GM21447 (cell line): Measurements from ENCODE around the gene STAT2.
"Not testable (repeated sequence)": the region's sequence is repeated elsewhere in the genome, so short reads cannot be mapped to it uniquely, and the experiment has no call there.

Experiments used
- ATAC-seq: cut with Tn5 transposase; IDR thresholded peaks from one replicate; pipeline ENCODE4 v1.9.1; 2021; ENCODE audit not compliant: unreplicated experiment

The STAT2 gene

DNA sequence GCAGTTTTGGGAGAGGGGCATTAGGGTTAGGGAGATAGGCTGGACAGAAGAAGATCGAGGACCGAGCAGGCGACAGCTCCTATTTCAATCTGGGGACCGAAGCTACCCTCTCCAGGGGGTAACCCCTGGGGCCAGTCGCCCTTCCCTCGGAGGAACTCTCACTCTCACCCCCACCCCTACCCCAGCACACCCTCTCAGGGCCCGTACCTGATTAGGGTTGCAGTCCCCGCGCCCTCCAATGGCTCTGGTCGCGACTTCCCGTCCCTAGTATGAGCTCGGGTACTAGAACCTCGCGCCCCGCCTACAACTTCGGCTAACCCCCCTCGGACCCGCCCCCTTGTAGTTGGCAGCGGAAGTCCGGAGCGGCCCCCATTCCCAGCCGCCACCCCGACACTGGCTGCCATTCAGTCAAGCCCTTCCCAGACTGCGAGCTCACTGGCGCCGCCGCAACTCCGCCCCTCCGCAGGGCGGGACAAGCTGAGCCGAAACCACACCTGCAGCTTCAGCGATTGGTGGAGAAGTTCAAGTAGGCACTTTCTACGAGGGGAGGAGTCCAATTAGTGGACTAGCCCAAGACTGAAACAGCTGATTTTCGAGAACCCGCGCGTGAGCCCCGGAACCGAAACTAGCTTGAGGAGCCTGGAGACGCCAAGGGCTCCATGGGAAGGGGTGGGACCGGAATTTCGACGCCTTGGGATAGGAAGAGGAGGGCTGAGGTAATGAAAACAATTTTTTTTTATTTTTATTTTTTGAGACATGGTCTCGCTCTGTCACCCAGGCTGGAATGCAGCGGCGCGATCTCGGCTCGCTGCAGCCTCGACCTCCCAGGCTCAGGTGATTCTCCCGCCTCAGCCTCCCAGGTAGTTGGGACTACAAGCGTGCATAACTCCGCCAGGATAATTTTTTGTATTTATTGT is at the start of gene STAT2:
Gene STAT2, minus strand, starts transcription at position 257 of the 917 bp plus-strand sequence. CDS start 3,536 bp downstream, outside the sequence.
- ATAC-seq = peak; percentile 87

DNA sequence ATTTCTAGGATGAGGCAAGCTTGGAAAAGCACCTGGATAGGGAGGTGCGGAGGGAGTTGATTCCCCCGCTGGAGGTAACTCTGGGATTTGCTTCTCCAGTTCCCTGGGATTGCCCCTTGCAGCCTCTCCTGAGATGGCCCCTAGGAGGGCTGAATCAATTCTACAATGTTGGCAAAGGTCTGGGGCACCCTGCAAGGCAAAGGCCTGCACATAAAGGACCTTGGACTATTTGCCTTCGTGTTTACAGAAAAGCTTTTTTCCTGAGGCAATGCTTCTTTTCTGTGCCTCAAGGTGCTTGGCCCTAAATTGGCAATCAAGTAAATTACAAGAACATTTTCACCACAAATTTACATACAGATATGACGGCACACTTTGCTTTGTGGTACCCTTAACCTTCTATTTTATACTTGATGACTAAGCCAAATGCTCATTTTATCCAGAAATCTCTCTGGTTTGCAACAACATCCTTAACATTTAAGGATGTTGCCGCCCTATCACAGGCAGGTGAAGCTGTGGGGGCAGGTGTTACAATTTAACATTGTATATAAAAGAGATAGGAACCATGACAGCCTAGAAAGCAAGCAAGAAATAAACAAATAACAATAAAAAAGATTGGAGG is 49.0 kb upstream of the STAT2 start:
- no peak for ATAC-seq

DNA sequence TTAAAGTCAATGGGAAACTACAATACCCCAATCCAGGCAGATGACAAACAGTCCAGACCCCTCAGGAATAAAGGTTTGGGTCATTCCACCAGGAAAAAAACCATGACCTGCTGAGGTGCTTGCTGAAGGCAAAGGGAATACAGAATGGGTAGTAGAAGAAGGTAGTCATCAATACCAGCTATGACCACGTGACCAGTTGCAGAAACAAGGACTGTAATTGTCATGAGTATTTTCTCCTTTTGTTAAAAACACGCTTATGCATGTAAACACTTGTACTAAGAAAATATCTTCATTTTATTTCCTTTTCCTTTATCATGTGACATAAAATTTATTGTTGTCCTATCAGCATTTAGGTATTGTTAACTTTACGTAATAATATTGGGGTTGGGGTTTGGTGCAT is 44.3 kb upstream of the STAT2 start:
- ATAC-seq = not testable (repeated sequence)

DNA sequence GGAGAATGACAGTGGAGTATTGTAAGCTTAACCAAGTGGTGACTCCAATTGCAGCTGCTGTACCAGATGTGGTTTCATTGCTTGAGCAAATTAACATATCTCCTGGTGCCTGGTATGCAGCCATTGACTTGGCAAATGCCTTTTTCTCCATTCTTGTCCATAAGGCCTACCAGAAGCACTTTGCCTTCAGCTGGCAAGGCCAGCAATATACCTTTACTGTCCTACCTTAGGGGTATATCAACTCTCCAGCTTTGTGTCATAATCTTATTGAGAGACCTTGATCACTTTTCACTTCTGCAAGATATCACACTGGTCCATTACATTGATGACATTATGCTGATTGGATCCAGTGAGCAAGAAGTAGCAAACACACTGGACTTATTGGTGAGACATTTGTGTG is 41.7 kb upstream of the STAT2 start:
- not testable (repeated sequence) for ATAC-seq

DNA sequence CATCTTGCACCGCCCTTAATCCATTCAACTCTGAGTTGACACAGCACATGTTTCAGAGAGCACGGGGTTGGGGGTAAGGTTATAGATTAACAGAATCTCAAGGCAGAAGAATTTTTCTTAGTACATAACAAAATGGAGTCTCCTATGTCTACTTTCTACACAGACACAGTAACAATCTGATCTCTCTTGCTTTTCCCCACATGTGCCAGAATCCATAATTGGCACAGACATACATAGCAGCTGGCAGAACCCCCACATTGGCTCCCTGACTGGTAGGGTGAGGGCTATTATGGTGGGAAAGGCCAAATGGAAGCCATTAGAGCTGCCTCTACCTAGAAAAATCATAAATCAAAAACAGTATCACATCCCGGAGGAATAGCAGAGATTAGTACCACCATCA is 41.2 kb upstream of the STAT2 start:
- ATAC-seq = not testable (repeated sequence)

DNA sequence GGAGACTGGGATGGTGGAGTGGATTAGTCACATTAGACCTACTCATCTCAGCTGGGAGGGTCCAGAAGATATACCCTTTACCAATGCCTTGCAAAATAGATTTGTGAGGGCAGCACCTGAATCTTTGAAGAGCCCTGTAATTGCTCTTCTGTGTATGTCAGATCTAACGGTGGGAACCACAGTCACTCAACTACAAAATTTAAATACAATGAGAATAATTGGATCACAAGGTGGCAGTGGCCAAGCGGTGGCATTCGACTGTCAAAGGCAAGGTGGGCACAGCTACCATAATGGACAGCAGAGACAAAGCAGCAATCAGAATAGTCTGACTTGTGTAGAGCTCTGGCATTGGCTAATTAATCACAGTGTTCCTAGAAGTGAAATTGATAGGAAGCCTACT is 39.6 kb upstream of the STAT2 start:
- ATAC-seq = not testable (repeated sequence)

DNA sequence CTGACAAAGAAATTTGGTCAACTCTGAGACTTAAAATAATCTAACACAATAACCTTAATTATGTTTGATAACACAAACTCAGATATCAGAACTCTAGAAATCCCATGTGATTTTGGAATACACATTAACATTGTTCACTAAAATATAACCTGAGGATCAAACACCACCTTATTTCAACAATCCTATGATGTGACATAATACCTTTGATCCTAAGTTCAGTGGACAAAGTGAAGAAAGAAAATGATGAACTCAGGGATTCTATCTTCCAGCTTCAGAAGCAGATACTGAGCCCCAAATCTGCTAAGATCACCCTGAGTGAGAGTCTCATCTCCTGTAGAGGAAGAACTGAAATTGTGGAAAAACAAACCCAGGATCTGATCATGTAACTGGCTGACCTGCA is 38.4 kb upstream of the STAT2 start:
- ATAC-seq = no peak

DNA sequence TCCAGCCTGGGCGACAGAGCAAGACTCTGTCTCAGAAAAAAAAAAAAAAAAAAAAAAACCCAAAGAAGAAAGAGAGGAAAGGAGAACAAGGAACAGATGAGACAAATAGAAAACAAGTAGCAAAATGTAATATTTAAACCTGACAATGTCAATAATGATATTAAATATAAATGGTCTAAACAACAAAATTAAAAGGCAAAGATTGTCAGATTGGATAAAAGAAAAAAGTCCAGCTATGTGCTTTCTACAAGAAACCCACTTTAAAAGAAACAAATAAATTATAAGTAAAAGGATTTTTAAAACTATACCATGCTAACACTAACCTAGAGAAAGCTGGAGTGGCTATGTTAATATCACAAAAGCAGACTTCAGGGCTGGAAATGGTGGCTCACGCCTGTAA is 32.4 kb upstream of the STAT2 start:
- ATAC-seq = no peak

DNA sequence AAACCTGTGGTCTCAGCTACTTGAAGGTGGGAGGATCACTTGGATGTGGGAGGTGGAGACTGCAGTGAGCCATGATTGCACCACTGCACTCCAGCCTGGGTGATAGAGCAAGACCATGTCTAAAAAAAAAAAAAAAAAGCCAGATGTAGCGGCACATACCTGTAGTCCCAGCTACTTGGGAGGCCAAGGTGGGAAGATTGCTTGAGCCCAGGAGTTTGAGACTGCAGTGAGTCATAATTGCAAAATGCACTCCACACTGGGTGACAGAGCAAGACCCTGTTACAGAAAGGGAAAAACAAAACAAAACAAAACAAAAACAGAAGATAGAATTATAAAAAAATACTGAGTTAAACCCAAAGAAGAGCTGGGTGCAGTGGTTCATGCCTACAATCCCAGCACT is 31.8 kb upstream of the STAT2 start:
- no peak for ATAC-seq

DNA sequence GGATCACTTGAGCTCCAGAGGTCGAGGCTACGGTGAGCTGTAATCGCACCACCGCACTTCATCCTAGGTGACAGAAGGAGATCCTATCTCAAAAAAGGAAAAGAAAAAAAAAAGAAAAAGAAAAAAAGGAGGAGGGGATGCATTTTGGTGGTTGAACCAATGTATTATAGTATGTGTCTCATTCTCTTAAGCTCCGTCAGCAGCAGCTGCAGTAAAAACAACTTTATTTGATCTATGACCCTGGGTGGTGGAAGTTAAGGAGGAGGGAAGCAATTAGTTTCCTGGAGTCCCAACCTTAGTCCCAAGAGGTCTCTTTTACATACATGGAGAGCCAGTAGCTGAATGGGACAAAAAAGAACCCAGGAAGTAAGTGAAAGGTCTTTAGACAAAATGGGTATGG is 29.5 kb upstream of the STAT2 start:
- no peak for ATAC-seq

DNA sequence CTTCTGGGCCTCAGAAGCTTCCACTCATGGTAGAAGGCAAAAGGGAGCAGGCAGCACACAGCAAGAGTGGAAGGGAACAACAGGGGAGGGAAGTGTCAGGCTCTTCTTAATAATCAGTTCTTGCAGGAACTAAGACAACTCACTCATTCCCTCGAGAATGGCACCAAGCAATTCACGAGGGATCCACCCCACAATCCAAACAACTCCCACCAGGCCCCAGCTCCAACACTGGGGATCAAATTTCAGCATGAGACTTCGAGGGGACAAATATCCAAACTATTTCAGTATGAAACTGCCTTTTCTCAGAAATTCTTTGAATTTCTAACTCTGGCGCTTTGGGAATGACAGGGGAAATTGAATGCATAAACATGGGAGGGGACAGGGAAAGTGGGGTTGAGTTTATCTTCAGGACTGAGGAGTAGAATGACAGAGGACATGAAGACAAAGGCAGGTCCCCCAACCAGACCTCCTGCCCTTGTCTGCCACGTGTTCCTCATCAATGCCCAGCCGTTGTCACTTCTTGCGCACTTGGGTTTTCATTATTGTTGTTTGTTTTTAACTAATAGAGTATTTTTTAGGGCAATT is 27.3 kb upstream of the STAT2 start:
- no peak for ATAC-seq

DNA sequence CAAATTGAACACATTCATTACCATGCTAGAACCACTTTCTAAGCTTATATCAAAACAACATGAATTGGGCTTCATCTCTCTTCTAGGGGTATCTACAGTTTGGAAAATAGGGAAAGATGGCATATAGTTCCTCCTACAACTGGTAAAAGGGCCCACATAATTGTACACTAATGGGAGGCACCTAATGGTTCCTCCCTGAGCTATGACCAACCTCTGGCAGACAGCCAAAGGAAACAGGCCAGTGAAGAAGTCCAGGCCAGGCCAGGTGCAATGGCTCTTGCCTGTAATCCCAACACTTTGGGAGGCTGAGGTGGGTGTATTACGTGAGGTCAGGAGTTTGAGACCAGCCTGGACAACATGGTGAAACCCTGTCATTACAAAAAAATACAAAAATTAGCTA is 26.0 kb upstream of the STAT2 start:
- no peak for ATAC-seq

DNA sequence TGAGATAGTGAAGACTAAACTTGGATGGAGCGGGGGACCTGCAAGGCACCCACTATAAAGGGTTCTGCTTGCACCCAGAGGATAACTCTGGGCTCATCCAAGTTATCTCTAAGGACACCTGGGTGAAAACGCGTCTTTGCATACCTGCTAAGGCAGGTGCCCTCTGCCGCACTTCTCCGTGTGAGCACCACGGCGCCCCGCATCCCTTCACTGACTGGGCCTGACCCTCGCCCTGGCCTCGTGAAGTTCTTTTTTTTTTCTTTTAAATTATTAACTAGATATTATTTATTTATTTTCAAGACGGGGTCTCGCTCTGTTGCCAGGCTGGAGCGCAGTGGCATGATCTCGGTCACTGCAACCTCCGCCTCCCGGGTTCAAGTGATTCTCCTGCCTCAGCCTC is 22.7 kb upstream of the STAT2 start:
- no peak for ATAC-seq

DNA sequence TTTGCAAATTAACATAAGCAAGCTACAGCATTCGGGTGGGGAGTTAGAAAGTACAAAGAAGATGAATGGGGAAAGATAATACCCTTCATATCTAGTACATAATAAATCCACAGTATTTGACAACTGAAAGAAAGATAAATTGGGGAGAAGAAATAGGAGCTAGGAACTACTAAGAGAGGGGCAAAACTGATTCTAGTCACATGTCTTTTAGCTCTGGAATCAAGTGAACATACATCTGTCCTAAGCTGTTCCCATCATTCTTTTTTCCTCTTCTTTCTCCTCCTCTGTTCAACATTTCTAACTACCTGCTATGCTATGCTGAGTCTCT is 18.0 kb upstream of the STAT2 start:
- no peak for ATAC-seq

DNA sequence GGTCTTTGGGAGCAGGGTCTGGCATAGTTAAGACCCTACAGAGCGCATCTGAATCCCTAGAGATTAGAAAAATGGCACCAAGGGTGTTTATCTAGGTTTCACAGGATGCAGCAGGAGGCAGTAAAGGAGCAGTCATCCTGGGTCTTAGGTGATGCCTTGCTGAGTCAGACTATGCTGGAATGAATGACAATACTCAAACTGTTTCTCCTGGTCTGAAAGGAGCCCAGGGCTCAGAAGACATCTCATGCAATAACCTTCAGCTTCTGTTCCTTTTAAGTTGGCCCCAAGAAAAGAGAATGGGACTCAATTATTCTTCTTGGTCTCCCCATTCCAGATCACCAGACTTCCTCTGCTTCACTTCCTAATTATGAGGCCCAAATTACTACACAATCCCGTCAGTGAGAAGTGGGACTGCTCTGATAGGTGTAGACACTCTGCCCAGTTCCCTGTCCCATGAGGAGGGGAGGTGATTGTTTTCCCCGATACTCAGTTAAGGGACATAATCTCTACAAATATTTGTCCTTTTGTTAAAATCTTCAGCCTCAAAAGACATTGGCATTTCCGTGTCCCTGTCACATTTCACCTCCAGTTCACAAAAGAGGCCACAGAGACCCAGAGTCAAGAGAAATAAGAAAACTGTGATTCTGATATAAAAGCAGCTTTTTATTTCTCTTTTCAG is 17.5 kb upstream of the STAT2 start:
- no peak for ATAC-seq

DNA sequence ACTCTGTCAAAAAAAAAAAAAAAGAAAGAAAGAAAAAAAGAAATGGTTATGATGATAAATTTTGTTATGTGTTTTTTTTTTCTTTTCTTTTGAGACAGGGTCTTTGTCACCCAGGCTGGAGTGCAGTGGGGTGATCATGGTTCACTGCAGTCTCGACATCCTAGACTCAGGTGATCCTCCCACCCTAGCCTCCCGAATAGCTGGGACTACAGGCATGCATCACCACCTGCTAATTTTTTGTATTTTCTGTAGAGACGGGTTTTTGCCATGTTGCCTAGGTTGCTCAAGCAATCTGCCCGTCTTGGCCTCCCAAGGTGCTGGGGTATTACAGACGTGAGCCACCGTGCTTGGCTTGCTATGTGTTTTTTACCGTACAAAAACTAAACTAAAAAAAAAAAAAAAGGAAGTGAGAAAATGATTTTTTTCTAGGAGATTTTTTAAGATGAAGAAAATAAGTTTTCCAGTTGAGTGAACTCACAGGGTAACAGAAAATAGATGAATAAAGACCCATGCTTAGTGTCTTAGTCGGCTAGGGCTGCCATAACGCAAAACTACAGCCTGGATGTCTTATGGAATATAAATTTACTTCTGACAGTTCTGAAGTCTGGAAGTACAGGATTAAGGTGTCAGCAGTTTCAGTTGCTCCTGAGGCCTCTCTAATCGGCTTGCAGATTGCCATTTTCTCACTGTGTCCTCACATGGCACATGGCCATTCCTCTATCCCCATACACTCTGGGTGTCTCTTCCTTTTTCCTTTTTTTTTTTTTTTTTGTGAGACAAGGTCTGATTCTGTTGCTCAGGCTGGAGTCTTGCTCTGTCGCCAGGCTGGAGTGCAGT is 15.9 kb upstream of the STAT2 start:
- ATAC-seq = peak; percentile 61

DNA sequence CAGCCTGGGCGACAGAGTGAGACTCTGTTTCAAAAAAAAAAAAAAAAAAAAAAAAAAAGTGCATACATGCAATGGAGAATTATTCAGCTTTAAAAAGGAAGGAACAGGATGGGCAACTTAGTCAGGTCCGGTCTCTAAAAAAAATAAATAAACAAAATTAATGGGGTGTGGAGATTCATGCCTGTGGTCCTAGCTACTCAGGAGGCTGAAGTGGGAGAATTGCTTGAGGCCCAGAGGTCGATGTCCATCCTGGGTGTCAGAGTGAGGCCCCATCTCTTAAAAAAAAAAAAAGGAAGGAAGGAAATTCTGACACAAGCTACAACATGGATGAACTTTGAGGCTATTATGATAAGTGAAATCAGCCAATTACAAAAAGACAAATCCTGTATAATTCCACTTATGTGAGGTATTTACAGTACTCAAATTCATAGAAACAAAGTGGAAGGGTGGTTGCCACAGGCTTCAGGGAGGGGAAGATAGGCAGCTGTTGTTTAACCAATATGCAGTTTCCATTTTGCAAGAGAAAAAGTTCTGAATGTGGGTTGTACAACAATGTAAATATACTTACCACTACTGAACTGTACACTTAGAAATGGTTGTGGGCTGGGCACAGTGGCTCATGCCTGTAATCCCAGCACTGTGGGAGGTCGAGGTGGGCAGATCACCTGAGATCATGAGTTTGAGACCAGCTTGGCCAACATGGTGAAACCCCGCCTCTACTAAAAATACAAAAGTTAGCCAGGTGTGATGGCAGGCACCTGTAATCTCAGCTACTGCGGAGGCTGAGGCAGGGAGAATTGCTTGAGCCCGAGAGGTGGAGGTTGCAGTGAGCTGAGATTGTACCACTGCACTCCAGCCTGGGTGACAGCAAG is 15.1 kb upstream of the STAT2 start:
- ATAC-seq = peak; percentile 35

DNA sequence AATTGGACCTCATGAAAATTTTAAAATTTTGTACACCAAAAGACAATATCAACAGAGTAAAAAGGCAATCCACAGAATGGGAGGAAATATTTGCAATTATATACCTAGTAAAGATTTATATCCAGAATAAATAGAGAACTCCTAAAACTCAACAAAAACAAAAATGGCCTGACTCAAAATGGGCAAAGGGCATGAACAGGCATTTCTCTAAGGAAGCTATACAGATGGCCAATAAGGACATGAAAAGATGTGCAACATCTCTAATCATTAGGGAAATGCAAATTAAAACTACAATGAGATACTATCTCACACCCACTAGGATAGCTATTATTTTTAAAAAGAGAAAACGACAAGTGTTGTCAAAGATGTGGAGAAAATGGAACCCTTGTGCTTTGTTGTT is 13.6 kb upstream of the STAT2 start:
- ATAC-seq = no peak

DNA sequence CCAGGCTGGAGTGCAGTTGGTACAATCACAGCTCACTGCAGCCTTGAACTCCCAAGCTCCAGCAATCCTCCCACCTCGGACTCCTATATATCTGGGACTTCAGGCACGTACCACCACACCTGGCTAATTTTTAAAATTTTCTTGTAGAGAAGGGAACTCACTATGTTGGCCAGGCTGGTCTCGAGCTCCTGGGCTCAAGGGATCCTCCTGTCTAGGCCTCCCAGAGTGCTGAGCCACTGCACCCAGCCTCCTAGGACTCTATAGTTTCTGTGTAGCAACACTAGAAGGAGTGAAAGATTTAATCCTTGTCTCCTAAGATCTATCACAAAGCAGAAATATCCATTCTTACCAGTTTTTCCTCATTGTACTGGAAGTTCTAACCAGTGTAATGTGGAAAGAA is 7.0 kb upstream of the STAT2 start:
- ATAC-seq = no peak
